Activated naive CD4-positive, alpha-beta T cell treated with anti-CD3 and anti-CD28 coated beads, Interleukin-2, amount 50 U/mL, for 72 hours (primary cell): ENCODE results near the gene VWA5B2. TPM values are rescaled to one million over a fixed set of nuclear protein-coding genes. Genes with fewer than 3 reads are reported as not detected.
"Not testable (repeated sequence)": the region's sequence is repeated elsewhere in the genome, so short reads cannot be mapped to it uniquely, and the experiment has no call there.

Experiments
- ATAC-seq, 2 donors: fragments of 150-1000 bp; cut with Tn5 transposase; 2 replicates each; pipeline ENCODE4 v1.10.0; 2021; ENCODE audit warnings: mild to moderate bottlenecking in 2 of 2, moderate library complexity in 2 of 2
- DNase-seq, 2 donors: peaks; one replicate each; pipeline ENCODE4 v3.0.0; 2021 to 2022; ENCODE audit warnings: low spot score in 2 of 2
- H3K27ac Mint-ChIP-seq, 2 donors: one replicate each; pipeline ENCODE4 v1.8.0; 2022; ENCODE audit warnings: mild to moderate bottlenecking in 2 of 2, mixed read lengths in 2 of 2
- H3K36me3 Mint-ChIP-seq, 2 donors: one replicate each; pipeline ENCODE4 v1.8.0; 2022; ENCODE audit warnings: mixed read lengths in 2 of 2
- H3K9me3 Mint-ChIP-seq, 2 donors: one replicate each; pipeline ENCODE4 v1.8.0; 2022; ENCODE audit warnings: mixed read lengths in 2 of 2
- total RNA-seq, 2 donors: library from RNA; stranded (reverse); gene quantifications; one replicate each; pipeline ENCODE4 v1.2.3, GENCODE V29; 2022

VWA5B2 gene
- total RNA-seq, 2 donors from 2014 or later, result not detected

DNA sequence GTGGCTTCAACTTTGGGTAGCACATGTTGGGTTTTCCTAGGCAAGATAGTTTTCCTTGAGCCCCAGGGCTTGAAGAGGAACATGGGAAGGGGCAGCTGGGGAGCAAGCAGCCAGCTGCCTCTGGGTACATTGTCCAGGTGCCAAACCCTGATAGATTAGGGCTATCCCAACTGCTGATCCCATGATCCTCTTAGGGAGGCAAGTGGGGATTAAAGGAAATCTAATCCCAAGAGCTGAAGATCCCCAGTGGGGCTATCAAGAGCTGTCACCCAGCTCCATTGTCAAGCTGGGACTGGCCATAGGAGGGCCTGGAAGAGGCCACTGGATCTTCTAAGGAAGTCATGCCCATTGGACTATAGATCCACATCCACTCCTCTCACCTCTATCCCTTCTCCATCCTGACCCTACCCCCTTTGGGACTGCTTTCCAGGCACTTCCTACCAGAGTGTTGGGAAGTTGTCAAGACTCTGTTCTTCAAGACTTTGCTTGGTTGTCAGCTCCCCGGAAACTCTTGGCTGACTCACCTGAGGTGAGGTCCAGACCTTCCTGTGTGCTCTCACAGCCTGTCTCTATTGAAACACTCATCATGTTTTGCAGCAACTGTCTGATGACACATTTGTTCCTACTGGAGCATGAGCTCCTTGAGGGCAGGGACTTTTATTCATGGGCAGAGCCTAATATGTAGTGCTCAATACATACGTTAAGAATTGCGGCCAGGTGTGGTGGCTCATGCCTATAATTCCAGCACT lies 26.1 kb downstream of the VWA5B2 start:
- Mint-ChIP-seq H3K27ac (peak overlapping the region; percentile 39 to 92), H3K9me3 (no peaks in the 10 kb centered on the region), H3K36me3 (peaks cover 0 to 5% of the 10 kb centered on the region in 2 donors)
- DNase-seq (peak in 1 of 2 donors; percentile 63), ATAC-seq (peak; percentile 75 to 95)

DNA sequence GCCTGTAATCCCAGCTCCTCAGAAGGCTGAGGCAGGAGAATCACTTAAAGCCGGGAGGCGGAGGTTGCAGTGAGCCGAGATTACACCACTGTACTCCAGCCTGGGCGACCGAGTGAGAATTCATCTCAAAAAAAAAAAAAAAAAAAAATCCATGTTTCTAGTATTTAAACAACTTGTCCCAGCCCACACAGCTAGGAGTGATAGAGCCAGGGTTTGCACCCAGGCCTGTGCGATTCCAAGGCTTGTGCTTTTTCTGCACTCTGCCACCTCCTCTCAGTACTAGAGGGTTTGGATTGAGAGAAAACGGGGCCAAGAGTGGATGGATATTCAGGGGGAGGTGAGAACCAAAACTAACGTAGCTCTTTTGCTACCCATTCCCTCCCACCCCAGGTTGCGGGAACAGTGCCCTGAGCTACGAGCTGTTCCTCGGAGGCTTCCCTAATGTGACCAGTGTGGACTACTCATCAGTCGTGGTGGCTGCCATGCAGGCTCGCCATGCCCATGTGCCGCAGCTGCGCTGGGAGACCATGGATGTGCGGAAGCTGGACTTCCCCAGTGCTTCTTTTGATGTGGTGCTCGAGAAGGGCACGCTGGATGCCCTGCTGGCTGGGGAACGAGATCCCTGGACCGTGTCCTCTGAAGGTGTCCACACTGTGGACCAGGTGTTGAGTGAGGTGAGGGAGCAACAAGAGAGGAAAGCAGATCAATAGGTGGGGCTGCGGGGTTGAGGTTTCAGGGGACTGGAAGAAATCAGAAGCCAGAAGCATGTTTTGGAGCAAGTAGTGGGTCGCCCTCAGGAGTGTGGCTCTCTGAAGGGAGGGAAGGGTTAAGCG lies 27.9 kb downstream of the VWA5B2 start:
- H3K9me3 Mint-ChIP-seq, result no peaks in the 10 kb centered on the region
- H3K36me3 Mint-ChIP-seq, result peaks cover 0 to 10% of the 10 kb centered on the region in 2 donors
- no peak overlapping the region for H3K27ac Mint-ChIP-seq
- no peak for ATAC-seq
- no peak for DNase-seq

DNA sequence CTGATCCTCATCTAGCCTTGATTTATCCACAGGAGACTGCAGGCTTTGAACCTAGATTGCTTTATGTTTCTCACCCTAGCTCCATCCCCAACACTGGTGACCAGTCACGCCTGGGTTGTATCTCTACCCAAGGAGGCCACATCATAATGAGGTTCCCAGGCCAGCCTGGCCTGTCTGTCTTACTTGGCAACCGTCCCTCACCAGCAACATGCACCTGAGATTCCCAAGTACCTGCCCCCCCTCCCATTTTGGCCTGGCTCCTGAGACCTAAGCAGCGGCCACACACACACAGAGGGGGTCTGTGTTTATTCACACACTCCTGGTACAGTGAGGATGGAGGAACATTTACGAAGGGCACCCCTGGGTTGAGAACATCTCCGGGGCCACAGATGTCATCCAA lies 29.5 kb downstream of the VWA5B2 start:
- Mint-ChIP-seq H3K27ac (no peak overlapping the region), H3K9me3 (no peaks in the 10 kb centered on the region)
- ATAC-seq, result no peak

GRCh38 chr3:184259396-184259877 lies 30.1 kb downstream of the VWA5B2 start:
- DNase-seq, result no peak
- no peak for ATAC-seq
- H3K27ac Mint-ChIP-seq, result no peak overlapping the region
- H3K9me3 Mint-ChIP-seq, result no peaks in the 10 kb centered on the region
- peaks cover 0 to 15% of the 10 kb centered on the region in 2 donors for H3K36me3 Mint-ChIP-seq

More for the DNA sequence above, 29.5 kb downstream of the VWA5B2 start:
- DNase-seq, result no peak
- H3K36me3 Mint-ChIP-seq, result peaks cover 0 to 15% of the 10 kb centered on the region in 2 donors

- ATAC-seq, result peak in 1 of 2 donors; percentile 41
- Mint-ChIP-seq H3K9me3 (no peaks in the 10 kb centered on the region), H3K36me3 (peaks cover 0 to 15% of the 10 kb centered on the region in 2 donors), H3K27ac (peak overlapping the region; percentile 33 to 35)
- peak in 1 of 2 donors; percentile 49 for DNase-seq
Measured at GRCh38 chr3:184259878-184260723, 30.7 kb downstream of the VWA5B2 start.

- DNase-seq (peak in 1 of 2 donors; percentile 17), ATAC-seq (no peak)
- Mint-ChIP-seq H3K36me3 (peaks cover 0 to 15% of the 10 kb centered on the region in 2 donors), H3K9me3 (no peaks in the 10 kb centered on the region), H3K27ac (peak overlapping the region; percentile 33 to 35)
Measured at GRCh38 chr3:184260724-184261269, 31.4 kb downstream of the VWA5B2 start.

DNA sequence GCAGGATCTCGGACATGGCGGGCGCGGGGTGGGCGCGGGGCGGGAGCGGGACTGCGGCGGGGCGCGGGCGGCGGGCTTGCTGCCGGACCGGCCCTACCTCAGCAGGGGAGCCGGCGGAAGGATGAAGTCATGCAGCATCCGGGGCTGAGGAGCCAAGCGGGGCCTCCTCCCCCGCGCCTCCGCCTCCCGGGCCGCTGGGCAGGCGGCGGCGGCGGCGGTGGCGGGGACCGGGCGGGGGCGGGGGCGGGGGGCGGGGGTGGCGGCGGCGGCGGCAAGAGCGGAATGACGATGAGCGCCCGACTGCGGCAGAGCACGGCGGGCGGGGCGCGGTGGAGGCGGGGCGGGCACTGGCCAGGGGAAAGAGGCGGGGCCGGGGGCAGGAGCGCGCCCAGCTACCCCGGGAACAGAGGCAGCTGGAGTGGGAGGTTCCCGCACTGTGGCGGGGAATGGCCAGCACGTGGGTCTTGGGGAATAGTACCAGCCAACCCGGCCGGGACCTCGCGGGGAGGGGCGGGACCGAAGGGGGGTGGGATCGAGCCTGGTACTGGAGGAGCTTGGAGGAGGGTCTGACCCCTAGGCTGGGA lies 32.0 kb downstream of the VWA5B2 start, which contains the start of gene CAMK2N2:
CAMK2N2 (minus strand) TSS at position 284 of the 584 bp plus-strand sequence; CDS start at position 16, 268 bp downstream.
- Mint-ChIP-seq H3K27ac (peak within 1 kb of the TSS; percentile 33 to 35), H3K9me3 (no peaks in the 10 kb centered on the region), H3K36me3 (peaks cover 0 to 15% of the 10 kb centered on the region in 2 donors)
- DNase-seq, result peak; percentile 54 to 69
- peak; percentile 70 to 74 for ATAC-seq

- Mint-ChIP-seq H3K27ac (peak overlapping the region in 1 of 2 donors; percentile 21), H3K36me3 (peaks cover 0 to 15% of the 10 kb centered on the region in 2 donors), H3K9me3 (peaks cover 0 to under 1% of the 10 kb centered on the region in 2 donors)
- ATAC-seq, result peak; percentile 39 to 50
- DNase-seq, result peak in 1 of 2 donors; percentile 21
Measured at GRCh38 chr3:184261854-184262763, 32.7 kb downstream of the VWA5B2 start.

- no peak overlapping the region for H3K27ac Mint-ChIP-seq
- DNase-seq, result no peak
- H3K9me3 Mint-ChIP-seq, result peaks cover 0 to 5% of the 10 kb centered on the region in 2 donors
- H3K36me3 Mint-ChIP-seq, result peaks cover 0 to 15% of the 10 kb centered on the region in 2 donors
- ATAC-seq, result no peak
Measured at GRCh38 chr3:184262764-184263179, 33.4 kb downstream of the VWA5B2 start.

DNA sequence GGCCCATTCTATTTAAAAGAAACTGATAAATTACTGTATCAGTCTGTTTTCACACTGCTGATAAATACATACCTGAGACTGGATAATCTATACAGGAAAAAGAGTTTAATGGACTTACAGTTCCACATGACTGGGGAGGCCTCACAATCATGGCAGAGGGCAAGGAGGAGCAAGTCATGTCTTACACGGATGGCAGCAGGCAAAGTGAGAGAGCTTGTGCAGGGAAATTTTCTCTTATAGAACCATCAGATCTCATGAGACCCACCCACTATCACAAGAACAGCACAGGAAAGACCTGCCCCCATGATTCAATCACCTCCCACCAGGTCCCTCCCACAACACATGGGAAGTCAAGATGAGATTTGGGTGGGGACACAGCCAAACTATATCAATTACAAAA lies 37.9 kb downstream of the VWA5B2 start:
- not testable (repeated sequence) for H3K9me3 Mint-ChIP-seq, DNase-seq, H3K36me3 Mint-ChIP-seq, ATAC-seq, H3K27ac Mint-ChIP-seq

DNA sequence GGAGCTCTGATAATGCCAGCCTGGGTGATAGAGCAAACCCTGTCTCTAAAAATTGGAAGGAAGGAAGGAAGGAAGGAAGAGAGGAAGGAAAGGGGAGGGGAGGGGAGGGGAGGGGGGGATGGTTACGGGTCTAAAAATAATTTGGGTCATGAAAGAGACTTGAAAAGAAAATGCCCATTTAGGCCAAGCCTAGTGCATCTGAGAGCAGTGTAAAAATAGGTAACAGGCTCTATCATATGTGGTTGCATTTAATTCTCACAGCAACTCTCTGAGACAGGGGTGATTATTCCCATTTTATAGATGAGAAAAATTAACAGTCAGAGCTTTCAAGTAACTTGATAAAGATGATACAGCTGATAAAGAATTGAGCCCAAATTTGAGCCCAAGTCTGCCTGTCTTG lies 42.9 kb downstream of the VWA5B2 start:
- Mint-ChIP-seq H3K27ac (no peak overlapping the region), H3K36me3 (peaks cover 6 to 8% of the 10 kb centered on the region in 2 donors), H3K9me3 (peaks cover 0 to 2% of the 10 kb centered on the region in 2 donors)
- ATAC-seq, result no peak
- DNase-seq, result no peak

GRCh38 chr3:184275381-184275701 lies 46.0 kb downstream of the VWA5B2 start:
- ATAC-seq, result no peak
- Mint-ChIP-seq H3K36me3 (peaks cover 6 to 8% of the 10 kb centered on the region in 2 donors), H3K9me3 (no peaks in the 10 kb centered on the region), H3K27ac (no peak overlapping the region)
- no peak for DNase-seq

GRCh38 chr3:184275961-184276910 lies 46.9 kb downstream of the VWA5B2 start, which contains the start of gene ECE2:
ECE2 (plus strand) TSS chr3:184276022; CDS start chr3:184276154, 132 bp downstream.
- Mint-ChIP-seq H3K27ac (no peak within 1 kb of the TSS), H3K36me3 (peaks cover 6 to 8% of the 10 kb centered on the region in 2 donors), H3K9me3 (no peaks in the 10 kb centered on the region)
- ATAC-seq (no peak), DNase-seq (no peak)

GRCh38 chr3:184277366-184277765 lies 48.0 kb downstream of the VWA5B2 start:
- no peak for DNase-seq
- no peak for ATAC-seq
- peaks cover 6 to 8% of the 10 kb centered on the region in 2 donors for H3K36me3 Mint-ChIP-seq
- H3K9me3 Mint-ChIP-seq, result no peaks in the 10 kb centered on the region
- no peak overlapping the region for H3K27ac Mint-ChIP-seq
